ENCODE results near the gene MYO1E. TPM values are rescaled to one million over a fixed set of nuclear protein-coding genes. Genes with fewer than 3 reads are reported as not detected.

Gene MYO1E
- total RNA-seq (2014; rRNA removed; shearing (Covaris generic)), result 0.72 and 1.5 TPM in 2 replicates
- 17.3 and 26.5 TPM in 2 replicates for total RNA-seq (2022)
- percentile 47 among the genes with signal in this experiment for Bru-seq, nascent RNA
- percentile 43 among the genes with signal in this experiment for BruChase-seq, experiment 1, labeled RNA remaining after a 6-hour chase
- percentile 41 among the genes with signal in this experiment for BruChase-seq, experiment 2, labeled RNA remaining after a 2-hour chase
- long read RNA-seq, full-length matches to known transcripts, result 4 of 7 reads
- long read RNA-seq, partial matches to known transcripts, result 1 of 7 reads
- long read RNA-seq, other reads (novel, unspliced or antisense), result 2 of 7 reads

GRCh38 chr15:59372352-59373211 lies at the start of gene MYO1E:
TSS of gene MYO1E (minus strand) at chr15:59372871. CDS start at chr15:59372500, 371 bp downstream.
- intact Hi-C loops (cut with micrococcal nuclease; ENCODE audit: unreplicated experiment), result no loop called here
- CTCF ChIA-PET (ENCODE audit: unreplicated experiment), result no interaction called here
- H3K4me1 ChIP-seq (ENCODE audit: insufficient read depth, low read length, poor library complexity, severe bottlenecking), result peaks cover 21% of the 10 kb centered on the region
- no peaks in the 10 kb centered on the region for H3K36me3 ChIP-seq (ENCODE audit: insufficient read depth, low read length)
- no peaks in the 10 kb centered on the region for H4K20me1 ChIP-seq (ENCODE audit: insufficient read depth, low read length)
- no peaks in the 10 kb centered on the region for H3K9me3 ChIP-seq (ENCODE audit: low read length)
- POLR2A ChIA-PET, result no interaction called here
- no peak within 1 kb of the TSS for H3K27ac ChIP-seq (ENCODE audit: low read depth, low read length, poor library complexity, severe bottlenecking)
- H3K4me2 ChIP-seq (ENCODE audit: low read length), result peak within 1 kb of the TSS; percentile 87
- no TSS peak for BruUV-seq (replicated peaks)
- peak within 1 kb of the TSS; percentile 67 for H3K4me3 ChIP-seq (ENCODE audit: low read depth, low read length, poor library complexity, severe bottlenecking)
- peak; percentile 88 for TF ChIP-seq EZH2phosphoT487 (IDR thresholded peaks at IDR 0.05; ENCODE audit: borderline replicate concordance, low read depth, low read length)
- no peak for TF ChIP-seq CTCF (conservative IDR thresholded peaks at IDR 0.05; ENCODE audit: low read length)
- peak within 1 kb of the TSS; percentile 19; the same call in 1 of the 2 replicates for H2AFZ ChIP-seq (ENCODE audit: low read length)
- H3K9me2 ChIP-seq (ENCODE audit: insufficient read depth, low read length), result no peaks in the 10 kb centered on the region
- H3K79me2 ChIP-seq (ENCODE audit: insufficient read depth, low read depth, low read length), result no peaks in the 10 kb centered on the region
- peak; percentile 40 for DNase-seq (ENCODE audit: low spot score)

- POLR2A ChIA-PET, result interaction anchor here (0.6 to 1.9 kb wide), 5 partner anchors 8 to 479 kb away, joined by 3 to 7 read pairs (median 4); no protein-coding TSS in a partner anchor
- CTCF ChIA-PET (ENCODE audit: unreplicated experiment), result no interaction called here
- BruUV-seq (replicated peaks), result no TSS peak
- no peaks in the 10 kb centered on the region for H3K9me2 ChIP-seq (ENCODE audit: insufficient read depth, low read length)
- intact Hi-C loops (cut with micrococcal nuclease; ENCODE audit: unreplicated experiment), result no loop called here
- no peak overlapping the region for H2AFZ ChIP-seq (ENCODE audit: low read length)
- H3K4me3 ChIP-seq (ENCODE audit: low read depth, low read length, poor library complexity, severe bottlenecking), result no peak overlapping the region
- H3K4me2 ChIP-seq (ENCODE audit: low read length), result no peak overlapping the region
- no peaks in the 10 kb centered on the region for H3K36me3 ChIP-seq (ENCODE audit: insufficient read depth, low read length)
- no peak overlapping the region for H3K27ac ChIP-seq (ENCODE audit: low read depth, low read length, poor library complexity, severe bottlenecking)
- no peaks in the 10 kb centered on the region for H4K20me1 ChIP-seq (ENCODE audit: insufficient read depth, low read length)
- H3K4me1 ChIP-seq (ENCODE audit: insufficient read depth, low read length, poor library complexity, severe bottlenecking), result peaks cover 27% of the 10 kb centered on the region
- no peak for DNase-seq (ENCODE audit: low spot score)
- TF ChIP-seq CTCF (conservative IDR thresholded peaks at IDR 0.05; ENCODE audit: low read length), result no peak
- no peaks in the 10 kb centered on the region for H3K9me3 ChIP-seq (ENCODE audit: low read length)
- no peaks in the 10 kb centered on the region for H3K79me2 ChIP-seq (ENCODE audit: insufficient read depth, low read depth, low read length)
These were observed 48.4 kb upstream of the MYO1E start for GRCh38 chr15:59420986-59421618.

All from OCI-LY7 (cell line).